Activated CD8-positive, alpha-beta memory T cell treated with anti-CD3 and anti-CD28 coated beads, Interleukin-2, amount 50 U/mL, for 4 hours (primary cell): ENCODE results near the gene IL1RAPL1.

Source experiments
- DNase-seq: peaks from one replicate; pipeline ENCODE4 v3.0.0-alpha.2; 2020

IL1RAPL1 gene

DNA sequence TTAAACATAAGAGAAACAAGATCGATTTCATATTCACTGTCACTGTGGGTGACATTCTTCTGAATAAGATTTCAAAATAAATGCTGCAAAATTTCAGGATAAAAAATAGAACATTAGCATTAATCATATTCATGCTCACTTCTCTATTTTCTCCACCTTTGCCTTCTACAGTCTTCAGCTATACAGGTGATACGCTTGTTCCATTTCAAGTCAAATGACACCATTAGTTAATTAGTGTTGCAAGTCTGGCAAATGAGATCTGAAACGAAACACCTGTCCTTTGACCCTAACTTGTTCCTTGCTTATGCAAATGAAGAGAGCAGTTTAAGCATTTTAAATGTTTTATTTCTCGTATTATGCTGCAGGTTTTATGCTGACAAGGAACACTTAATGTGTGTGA is 960.6 kb downstream of the IL1RAPL1 start:
- DNase-seq = no peak

DNA sequence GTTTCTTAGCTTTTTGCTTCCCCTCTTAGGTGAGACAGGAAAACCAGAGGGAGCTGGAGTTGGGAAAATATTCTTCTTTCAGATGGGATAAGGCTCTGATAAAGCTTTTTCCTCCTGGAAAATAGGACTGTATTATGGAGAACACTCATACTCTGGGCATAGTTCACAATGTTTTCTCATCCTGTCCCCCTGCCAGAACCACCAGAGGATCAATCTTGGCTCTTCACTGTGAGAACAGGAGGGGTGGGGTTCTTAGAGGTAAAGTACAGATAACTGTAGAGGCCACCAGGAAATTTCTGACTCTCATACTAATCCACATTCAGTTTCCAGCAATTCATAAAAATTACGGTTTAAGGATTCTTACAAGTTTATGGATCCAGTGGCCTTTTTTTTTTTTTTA is 966.3 kb downstream of the IL1RAPL1 start:
- DNase-seq = no peak

DNA sequence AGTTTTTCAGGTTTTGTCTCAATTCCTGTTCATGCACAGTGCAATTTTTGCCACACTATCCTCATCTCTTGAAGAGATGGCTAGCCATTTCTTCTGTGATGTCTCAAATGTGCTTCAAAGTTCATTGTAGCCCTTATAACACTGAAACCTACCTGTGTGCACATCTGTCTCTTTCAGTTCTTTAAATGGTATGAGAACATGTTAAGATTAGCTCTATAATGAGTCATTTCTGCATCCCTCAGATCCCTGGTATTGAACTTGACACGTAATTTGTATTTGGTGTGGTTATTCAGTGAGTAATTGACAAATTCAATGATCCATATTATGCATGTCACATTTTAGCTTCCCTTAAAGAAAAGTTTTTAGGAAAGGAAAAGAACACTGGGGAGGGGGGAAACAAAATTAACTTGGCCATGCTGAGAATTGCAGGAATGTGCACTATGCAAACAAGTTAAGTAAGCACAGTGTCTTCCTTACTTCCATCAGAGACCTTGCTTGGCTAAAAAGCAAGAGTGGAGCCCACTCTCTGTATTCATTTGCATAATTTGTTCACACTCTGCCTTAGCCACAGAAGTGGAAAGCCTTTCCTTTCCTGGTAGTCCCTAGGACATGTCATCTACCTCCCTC is 968.3 kb downstream of the IL1RAPL1 start:
- DNase-seq = no peak

DNA sequence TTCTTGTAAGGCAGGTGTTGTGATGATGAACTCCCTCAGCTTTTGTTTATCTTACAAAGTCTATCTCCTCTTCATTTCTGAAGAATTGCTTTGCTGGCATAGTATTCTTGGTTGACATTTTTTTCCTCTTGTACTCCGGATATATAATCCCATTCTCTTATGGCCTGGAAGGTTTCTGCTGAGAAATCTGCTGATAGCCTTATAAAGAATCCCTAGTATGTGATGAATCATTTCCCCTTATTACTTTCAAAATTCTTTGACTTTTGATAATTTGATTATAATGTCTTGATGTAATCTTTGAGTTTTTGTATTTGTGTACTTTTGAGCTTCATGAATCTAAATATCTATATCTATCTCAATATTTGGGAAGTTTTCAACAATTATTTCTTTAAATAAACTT is 972.8 kb downstream of the IL1RAPL1 start:
- DNase-seq = no peak

DNA sequence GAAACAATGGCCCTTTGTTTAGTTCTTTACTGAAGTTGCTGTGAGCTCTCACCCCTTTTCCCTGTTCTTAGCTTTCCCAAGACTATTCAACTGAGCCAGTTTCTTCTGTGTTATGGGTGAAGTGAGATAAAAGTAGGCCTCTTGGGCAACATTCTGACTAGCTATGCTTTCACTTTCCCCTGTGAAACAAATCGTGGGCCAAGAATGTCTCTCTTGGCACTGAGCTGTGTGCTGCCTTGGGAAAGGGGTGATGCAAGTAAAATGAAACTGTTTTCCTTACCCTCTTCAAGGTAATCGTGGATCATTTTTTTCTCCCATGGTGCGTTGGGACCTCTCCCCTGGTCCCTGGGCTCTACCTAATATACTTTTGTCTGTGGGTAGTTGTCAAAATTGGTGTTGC is 974.2 kb downstream of the IL1RAPL1 start:
- no peak for DNase-seq

DNA sequence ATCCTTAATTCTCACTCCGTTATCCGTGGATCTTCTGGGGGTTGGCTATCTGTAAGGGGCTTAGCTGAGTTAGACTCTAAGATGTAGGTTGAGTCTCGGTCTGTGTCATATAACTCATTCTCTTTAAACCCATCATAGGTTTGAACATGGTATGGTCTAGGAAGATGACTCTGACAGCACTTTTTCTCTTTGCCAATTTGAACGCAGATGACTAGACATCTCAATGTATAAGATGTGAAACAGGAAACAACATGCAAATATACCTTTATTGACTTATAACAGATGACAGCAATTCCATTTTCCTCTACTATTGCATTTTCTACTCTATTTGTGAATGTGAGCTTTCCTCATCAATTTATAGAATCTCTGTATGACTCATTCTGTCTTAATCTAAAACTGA is 993.3 kb downstream of the IL1RAPL1 start:
- DNase-seq = no peak

DNA sequence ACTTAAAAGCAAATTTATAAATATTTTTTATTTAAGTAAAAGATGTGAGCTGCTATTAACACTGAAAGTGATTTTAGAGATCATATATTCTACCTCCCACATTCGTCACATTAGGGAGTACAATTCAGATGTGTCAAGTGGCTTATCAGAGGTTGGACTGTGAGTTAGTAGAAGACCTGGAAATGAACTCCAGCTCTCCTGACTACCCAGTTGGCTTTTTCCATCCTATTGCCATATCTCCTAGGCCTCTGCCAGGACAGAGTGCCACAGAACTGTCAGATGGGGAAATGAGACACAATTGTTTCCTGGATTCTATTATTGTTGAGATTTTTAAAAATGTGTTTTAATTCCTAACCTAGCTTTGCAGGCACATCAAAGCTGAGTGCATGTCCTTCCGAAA is 994.0 kb downstream of the IL1RAPL1 start:
- DNase-seq = no peak

DNA sequence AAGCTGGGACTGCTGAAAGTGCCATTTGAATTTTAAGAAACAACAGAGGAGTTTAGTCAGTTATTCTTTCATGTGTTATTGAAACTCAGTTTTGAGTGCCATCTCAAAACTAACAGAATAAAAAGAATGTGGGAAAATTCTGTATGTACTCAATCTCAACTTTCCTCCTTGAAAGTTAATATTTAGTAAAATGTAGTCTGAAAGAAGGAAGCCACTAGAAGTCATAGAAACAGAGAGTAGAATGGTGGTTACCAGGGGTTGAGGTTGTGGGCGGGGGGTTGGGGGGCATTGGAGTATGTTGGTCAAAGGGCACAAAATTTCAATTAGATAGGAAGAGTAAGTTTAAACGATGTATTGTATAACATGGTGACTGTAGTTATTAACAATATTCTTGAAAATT is 999.9 kb downstream of the IL1RAPL1 start:
- no peak for DNase-seq

DNA sequence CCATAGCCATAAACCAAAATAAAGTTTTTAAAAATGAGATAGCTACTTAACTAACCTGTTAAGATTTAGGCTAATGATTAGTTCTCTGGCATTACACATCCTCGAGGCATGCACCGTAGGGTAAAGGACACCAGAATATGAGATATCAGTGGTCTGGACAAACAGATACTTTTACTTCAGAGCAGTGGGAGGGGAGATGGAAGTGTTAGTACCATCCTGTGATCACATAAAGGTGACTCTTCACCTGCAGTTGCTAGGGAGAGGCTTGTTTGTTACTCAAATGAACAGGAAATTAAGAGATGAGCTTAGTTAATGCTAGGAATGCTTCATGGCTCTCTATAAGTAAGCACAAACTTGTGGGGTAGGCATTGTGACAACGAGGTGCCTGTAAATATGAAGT is 1003.7 kb downstream of the IL1RAPL1 start:
- no peak for DNase-seq

DNA sequence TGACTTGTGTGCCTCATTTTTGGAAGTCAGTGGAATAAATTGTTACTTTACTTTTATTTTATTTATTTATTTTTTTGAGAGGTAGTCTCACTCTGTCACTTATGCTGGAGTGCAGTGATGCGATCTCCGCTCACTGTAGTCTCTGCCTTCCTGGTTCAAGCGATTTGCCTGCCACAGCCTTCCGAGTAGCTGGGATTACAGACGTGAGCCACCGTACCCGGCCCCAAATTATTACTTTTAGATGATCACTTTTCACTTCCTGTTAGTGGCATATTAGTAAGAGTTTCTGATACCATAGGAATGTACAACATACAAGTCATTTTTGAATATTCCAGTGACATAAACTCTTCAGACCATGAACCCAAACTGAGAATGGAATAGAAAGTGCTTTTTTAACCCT is 1017.1 kb downstream of the IL1RAPL1 start:
- DNase-seq = no peak

DNA sequence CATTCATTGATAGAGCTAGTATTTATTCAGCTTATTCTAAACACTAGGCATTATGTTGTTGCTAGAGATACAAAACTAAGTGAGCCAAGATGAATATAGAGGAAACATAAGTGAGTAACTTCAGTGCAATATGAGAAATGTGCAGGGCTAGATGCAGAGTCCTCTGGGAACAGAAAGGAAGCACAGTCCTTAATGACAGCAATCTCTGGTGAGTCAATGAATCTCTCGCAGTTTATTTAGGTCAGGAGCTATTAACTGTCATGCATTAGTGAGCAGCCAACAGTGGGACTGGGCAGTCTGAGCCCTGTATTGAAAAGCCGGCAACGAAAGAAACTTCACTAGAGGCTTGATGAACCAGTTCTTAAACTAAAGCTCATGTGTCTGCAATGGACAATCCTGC is 1030.0 kb downstream of the IL1RAPL1 start:
- no peak for DNase-seq

DNA sequence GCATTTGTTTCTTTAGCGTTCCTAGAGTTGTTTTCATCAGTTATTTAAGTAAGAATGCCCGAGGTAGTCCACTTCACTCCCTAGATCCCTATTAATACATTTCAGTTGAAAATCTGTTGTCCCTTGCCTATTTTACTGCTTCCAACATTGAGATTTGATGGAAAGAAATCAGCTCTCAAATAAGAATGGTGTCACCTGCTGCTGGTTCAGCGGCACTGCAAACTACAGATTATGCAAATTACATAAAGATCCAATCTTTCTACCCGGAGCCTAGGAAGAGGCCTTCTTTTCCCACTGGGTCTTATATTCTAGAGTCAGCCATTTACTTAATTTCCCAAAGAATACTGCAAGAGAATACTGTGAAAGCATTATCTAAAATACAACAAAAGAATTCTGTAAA is 1030.5 kb downstream of the IL1RAPL1 start:
- DNase-seq = no peak

DNA sequence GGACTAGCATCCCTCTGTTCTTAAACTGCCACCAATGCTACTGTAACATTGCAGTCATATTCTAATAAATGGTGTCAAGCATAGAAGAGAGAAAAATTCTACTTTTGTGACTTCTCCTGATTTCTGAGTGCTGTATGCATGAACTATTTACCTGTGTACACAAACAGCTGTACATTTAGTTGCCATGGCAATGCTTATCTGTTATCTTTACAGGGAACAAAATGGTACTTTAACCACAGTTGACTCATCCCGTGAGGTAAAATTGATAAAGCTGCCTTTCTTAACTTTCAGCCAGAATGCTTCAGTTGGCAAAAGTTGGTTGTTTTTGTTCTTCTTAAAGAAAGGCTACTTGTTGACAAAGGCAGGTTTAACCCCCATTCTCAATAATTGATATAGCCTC is 1040.6 kb downstream of the IL1RAPL1 start:
- DNase-seq = no peak

DNA sequence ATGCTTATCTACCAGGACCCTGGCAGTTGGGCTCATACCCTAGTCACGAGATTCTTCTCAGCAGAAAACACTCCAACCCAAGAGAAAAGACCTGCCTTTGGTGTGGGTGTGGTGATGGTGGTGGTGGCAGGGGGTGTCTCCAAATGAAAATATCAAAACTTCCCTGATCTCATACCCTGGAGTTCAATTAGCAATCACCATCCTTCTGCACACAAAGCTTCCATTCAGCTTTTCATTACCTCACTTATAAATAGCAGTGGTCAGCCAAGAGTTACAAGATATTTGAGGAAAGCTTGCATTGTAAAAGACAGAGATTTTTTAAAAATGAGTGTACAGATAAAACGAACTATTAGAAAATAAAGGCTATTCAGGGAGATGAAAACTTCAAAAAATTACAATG is 1047.3 kb downstream of the IL1RAPL1 start:
- no peak for DNase-seq

DNA sequence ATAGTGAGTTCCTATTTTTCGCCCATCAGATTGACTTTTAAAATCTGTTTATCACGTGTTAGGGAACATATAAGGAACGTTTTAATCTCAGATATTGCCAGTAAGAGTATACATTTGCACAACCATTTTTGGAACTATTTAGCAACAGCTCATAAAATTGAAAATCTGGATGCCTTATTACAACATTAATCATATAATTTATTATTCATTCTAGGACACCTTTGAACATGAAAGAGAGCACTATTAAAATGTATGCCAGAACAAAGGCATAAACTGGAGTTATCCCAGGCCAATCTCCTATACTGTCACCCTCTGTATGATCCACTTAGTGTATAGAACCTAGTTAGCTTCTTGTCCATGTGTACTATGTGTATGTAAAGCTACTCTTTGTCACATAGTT is 1049.1 kb downstream of the IL1RAPL1 start:
- no peak for DNase-seq

DNA sequence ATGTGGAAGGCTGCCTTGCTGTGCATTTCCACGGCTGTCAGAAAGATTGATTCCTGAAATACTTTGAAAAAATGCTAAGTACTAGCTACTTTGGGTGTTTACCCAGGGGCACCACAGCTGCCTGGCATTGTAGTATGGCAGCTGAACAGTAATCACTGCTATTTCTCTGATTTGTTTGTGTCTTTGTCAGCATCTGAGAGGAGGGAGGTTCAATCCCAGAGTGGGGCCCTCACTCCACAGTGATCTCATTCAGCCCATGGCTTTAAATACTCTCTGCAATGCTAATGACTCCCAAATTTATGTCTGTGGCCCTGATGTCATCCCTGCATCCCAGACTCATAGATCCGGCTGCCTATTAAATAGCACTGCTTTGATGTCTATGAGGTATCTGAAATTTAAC is 1052.9 kb downstream of the IL1RAPL1 start:
- DNase-seq = no peak

DNA sequence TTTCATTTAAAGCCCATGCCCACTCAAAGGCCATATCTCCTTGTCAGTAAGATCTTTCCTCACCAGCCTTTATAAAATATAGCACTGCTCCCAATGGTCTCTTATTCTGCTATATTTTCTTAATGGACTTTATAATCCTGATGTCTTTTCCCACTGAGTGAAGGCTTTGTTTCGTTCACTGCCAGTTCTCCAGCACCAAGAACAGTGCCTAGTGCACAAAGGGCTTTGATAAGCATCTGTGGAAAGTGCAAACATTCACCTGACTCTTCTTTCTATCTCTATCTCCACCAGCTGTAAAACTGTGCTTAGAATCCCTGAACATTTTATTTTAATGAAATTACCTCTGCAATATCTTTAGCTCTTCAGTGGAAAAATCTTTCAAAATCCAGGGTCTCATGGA is 1054.2 kb downstream of the IL1RAPL1 start:
- no peak for DNase-seq

DNA sequence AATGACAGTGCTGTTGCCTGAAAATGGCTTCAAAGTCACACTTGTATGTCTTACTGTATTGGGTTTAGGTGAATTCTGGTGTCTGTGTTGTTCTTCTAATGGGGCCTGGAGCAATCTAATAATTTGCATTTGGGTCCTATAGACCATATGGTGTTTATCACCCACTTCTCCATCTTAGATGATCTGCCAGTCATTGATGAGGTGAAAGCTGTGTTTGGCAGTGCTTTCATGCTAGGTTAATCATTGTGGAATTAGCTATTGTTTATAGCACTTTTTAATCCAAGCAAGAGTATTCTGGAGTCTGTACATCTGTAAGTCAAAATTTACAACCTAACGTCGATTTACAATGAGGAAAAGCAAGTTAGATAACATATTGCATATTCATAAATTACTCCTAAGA is 1055.9 kb downstream of the IL1RAPL1 start:
- DNase-seq = no peak

DNA sequence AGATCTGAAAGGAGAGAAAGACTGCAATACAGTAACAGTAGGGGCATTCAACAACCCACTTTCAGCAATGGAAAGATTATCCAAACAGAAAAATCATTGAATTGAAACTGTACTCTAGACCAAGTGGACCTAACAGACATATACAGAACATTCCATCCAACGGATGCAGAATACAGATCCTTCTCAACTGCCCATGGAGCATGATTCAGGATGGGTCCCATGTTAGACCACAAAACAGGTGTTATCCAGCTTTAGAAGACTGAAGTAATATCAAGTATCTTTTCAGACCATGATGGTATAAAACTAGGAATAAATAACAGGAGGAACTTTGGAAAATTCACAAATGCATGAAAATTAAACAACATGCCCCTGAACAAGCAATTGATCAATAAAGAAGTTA is 1060.9 kb downstream of the IL1RAPL1 start:
- DNase-seq = no peak

DNA sequence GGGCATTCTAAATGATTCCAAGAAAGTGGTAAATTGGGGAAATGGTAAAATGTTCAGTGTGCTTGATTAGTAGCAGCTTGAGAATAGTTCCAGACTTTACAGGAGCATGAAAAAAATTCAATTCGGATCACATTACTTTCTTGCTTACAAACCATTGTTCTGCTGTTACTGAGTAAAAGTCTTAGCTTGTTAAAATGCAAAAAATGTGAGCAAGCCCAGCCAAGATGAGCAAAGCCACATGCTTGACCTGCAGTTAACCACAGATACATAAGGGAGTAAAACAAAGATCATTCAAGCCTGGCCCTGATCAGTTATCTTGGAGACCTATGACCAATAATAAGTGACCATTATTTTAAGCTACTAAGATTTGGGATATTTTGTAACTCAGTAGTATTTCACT is 1065.2 kb downstream of the IL1RAPL1 start:
- DNase-seq = no peak

DNA sequence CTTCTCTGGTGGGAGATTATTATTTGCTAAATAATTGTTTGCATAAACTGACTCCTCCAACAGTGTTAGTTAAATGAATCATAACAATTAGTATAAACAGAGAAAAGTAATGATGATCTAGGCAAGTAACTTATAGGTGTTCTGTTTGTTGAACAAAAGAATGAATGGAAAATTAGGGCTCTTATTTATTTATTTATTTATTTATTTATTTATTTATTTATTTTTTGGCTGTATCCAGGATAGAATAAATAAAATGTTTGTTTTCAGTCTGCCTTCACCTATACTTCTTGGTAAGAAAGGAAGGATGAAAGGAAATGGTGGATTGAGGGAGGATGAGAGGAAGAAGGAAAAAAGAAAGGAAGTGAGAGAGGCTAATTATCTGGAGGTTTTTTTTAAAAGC is 1066.5 kb downstream of the IL1RAPL1 start:
- DNase-seq = no peak

DNA sequence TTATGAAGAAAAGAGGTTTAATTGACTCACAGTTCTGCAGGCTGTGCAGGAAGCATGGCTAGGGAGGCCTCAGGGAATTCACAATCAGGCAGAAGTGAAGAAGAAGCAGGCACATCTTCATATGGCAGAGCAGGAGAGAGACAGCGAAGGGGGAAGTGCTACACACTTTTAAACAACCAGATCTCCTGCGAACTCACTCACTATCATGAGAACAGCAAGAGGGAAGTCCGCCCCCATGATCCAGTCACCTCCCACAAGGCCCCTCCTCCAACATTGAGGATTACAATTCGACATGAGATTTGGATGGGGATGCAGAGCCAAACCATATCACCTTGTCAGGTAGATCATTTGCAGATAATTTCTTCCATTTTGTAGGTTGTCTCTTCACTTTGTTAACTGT is 1072.7 kb downstream of the IL1RAPL1 start:
- no peak for DNase-seq

DNA sequence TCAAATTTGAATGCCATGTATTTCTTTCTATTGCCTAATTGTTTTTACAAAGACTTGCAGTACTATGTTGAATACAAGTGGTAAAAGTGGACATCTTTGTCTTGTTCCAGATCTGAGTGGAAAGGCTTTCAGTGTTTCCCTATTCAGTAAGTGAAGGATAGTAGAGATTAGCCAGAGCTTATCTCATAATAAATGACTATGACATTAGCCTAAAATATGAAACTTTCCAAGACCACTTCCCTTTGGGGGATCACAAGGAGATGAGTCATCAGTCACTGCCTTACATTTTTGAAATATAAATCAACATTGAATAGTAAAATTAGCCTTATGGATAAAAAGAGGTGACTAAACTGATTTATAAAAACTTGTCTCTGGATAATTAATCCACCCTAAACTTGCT is 1074.0 kb downstream of the IL1RAPL1 start:
- DNase-seq = no peak

DNA sequence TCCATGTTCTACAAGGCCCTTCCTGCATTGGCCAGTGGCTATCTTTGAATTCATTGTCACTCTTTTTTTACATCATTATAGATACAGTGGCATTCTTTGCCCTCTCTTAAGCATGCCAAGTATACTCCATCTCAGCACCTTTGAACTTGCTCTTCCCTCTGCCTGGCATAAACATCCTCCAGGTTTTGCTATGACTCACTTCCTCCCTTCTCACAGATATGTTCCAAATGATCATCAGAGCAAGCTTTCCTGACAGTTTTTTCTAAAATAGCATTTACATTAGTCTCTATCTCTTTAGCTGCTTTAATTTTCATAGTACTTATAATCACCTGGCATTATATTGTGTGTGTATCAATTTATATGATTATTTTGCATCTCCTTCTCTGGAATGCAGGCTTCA is 1074.9 kb downstream of the IL1RAPL1 start:
- no peak for DNase-seq

DNA sequence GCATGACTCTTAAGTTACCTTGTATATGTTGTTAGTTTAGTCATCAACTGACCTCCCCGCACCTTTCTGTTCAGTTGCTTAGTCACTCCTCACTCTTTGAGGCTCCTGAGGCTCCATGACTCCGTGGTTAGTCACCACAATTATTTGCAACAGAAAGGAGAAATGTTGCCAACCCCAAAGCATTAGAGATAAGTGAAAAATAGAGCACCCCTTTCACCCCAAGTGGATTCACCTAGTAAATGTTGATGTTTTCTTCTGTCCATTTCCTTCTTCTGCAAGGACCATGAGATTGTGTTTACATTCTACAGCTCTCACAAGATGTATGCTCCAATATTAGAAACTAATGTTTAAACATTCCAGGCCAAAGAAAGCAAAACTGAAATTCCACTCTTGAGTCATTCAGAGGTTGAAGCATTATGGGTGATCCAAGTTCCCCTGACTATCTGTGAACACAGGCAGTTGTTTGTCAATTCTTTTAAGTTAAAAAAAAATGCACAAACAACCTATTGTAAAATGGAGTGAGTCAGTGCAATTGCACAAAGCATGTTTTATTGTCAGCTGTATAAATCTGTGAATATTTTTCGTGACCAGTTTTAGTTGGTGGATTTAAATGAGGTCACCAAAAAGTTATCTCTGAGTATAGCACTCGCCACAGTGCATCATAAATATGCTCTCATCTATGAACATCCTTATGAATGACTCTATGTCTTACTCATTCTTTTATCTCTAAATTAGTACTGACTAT is 1075.7 kb downstream of the IL1RAPL1 start:
- no peak for DNase-seq
